ENCODE results near the gene ABAT. TPM values are rescaled to one million over a fixed set of nuclear protein-coding genes. Genes with fewer than 3 reads are reported as not detected.

Gene ABAT
- total RNA-seq, 4 donors from 2014 or later, result 9.0 to 16.9 (median 13.4) TPM

DNA sequence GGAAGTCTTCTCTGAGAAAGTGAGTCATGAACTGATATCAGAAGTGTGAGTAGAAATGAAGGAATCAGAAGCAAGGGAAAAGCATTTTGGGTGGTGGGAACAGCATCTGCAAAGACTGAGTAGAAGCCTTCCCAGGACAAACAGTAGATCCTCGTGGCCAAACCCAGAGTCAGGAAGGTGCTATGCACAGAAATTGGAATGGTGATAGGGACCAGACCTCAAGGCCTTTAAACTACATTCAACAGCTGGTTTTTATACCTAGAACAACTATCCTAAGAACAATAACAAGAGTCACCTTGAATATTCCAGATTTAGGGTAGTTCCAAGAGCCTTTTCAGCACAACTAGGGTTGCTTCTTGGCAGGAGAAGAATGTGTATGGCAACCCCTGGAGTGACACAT lies 15.3 kb downstream of the ABAT start:
- 77% methylated on average over 1 of the region's 1 CpG for WGBS
- DNase-seq (ENCODE audit: extremely low spot score), result no peak
- Histone ChIP-seq H3K27ac (replicated peaks in 1 of 4) (no peak overlapping the region), H3K27me3 (no peaks in the 10 kb centered on the region), H3K4me1 (peaks cover 0 to 3% (median 0%) of the 10 kb centered on the region in 4 donors), H3K36me3 (peaks cover 0 to 5% (median 0%) of the 10 kb centered on the region in 4 donors), H3K4me3 (no peak overlapping the region), H3K9me3 (peaks cover 0 to 16% (median 11%) of the 10 kb centered on the region in 4 donors)
- intact Hi-C loops (cut with DNase I), result no loop called here
- TF ChIP-seq, protein P1, sequence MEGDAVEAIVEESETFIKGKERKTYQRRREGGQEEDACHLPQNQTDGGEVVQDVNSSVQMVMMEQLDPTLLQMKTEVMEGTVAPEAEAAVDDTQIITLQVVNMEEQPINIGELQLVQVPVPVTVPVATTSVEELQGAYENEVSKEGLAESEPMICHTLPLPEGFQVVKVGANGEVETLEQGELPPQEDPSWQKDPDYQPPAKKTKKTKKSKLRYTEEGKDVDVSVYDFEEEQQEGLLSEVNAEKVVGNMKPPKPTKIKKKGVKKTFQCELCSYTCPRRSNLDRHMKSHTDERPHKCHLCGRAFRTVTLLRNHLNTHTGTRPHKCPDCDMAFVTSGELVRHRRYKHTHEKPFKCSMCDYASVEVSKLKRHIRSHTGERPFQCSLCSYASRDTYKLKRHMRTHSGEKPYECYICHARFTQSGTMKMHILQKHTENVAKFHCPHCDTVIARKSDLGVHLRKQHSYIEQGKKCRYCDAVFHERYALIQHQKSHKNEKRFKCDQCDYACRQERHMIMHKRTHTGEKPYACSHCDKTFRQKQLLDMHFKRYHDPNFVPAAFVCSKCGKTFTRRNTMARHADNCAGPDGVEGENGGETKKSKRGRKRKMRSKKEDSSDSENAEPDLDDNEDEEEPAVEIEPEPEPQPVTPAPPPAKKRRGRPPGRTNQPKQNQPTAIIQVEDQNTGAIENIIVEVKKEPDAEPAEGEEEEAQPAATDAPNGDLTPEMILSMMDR (IDR thresholded peaks at IDR 0.05), result no peak
- TF ChIP-seq EP300 (IDR thresholded peaks at IDR 0.05), result no peak
- no peak for TF ChIP-seq POLR2A (IDR thresholded peaks at IDR 0.05; ENCODE audit: low read depth)
- no peak for TF ChIP-seq POLR2AphosphoS5 (IDR thresholded peaks at IDR 0.05)

DNA sequence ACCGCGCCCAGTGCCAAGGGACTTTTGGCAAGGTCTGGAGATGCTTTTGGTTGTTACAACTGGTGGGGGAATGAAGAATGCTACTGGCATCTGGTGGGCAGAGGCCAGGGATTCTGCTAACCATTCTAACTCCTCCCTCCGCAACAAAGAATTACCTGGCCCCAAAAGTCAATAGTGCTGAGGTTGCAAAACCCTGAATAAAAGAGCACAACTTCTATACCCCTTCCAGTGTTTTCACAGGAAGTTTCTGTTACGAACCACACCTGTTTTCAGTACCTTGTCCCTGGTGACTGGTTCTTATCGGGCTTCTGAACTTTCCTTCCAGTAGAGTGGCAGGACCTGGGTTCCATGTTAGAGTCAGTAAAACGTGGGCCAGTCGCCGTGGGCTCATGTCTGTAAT lies 17.3 kb downstream of the ABAT start:
- Histone ChIP-seq H3K36me3 (peaks cover 0 to 12% (median 0%) of the 10 kb centered on the region in 4 donors), H3K27ac (replicated peaks in 1 of 4) (no peak overlapping the region), H3K4me1 (no peaks in the 10 kb centered on the region), H3K27me3 (no peaks in the 10 kb centered on the region), H3K9me3 (peaks cover 0 to 16% (median 11%) of the 10 kb centered on the region in 4 donors), H3K4me3 (no peak overlapping the region)
- DNase-seq (ENCODE audit: extremely low spot score), result no peak
- WGBS, result 88% methylated on average over 8 of the region's 8 CpGs
- intact Hi-C loops (cut with DNase I), result no loop called here
- no peak for TF ChIP-seq POLR2A (IDR thresholded peaks at IDR 0.05; ENCODE audit: low read depth)
- TF ChIP-seq EP300 (IDR thresholded peaks at IDR 0.05), result no peak
- no peak for TF ChIP-seq POLR2AphosphoS5 (IDR thresholded peaks at IDR 0.05)
- TF ChIP-seq, protein P1 (IDR thresholded peaks at IDR 0.05), result no peak

DNA sequence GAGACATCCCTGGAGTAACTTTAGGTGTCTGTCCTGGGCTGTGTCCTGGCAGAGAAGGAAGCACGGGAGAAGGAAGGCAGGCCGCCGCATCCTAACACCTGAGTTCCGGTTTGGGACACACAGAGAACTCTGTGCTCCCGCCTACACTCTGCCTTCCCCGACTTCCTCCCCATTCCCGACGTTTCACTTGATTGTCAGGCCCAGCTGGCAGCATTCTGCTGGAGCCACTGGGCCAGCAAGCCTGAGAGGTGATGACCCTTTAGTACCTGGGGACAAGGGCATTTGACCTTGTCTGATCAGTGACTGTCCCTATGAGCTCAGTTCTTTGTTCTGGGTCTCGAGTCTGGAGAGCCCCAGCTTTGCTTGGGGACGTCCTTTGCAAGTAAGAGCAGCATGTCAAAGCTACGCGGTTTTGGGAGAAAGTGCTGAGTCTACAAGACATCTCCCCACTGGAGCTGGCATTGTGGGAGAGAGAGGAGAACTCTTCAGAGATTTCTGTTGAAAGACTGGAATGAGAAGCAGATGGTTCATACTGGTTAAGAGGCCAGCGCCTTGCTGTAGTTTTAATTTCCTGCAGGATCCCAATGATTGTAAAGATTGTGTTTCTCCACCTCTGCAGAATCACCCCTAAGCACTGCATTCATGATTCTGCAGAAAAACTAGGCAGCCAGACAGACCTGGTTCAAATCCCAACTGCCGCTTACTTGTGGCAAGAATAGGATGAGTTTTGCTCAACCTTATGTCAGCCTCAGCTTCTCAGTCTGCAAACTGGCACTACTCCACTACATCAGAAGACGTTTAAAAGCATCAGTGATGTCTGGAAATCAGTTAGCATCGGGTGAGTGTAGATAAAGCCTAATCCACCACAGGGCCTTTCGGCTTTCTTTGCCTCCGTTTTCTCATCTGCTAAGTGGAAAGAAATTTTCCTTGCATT lies 20.6 kb downstream of the ABAT start:
- Histone ChIP-seq H3K4me1 (no peaks in the 10 kb centered on the region), H3K36me3 (peaks cover 0 to 14% (median 2%) of the 10 kb centered on the region in 4 donors), H3K27ac (replicated peaks in 1 of 4) (no peak overlapping the region), H3K27me3 (no peaks in the 10 kb centered on the region), H3K4me3 (no peak overlapping the region), H3K9me3 (peaks cover 0 to 5% (median 3%) of the 10 kb centered on the region in 4 donors)
- intact Hi-C loops (cut with DNase I), result no loop called here
- TF ChIP-seq, protein P1 (IDR thresholded peaks at IDR 0.05), result no peak
- no peak for TF ChIP-seq POLR2A (IDR thresholded peaks at IDR 0.05; ENCODE audit: low read depth)
- no peak for TF ChIP-seq POLR2AphosphoS5 (IDR thresholded peaks at IDR 0.05)
- TF ChIP-seq EP300 (IDR thresholded peaks at IDR 0.05), result no peak
- no peak for DNase-seq (ENCODE audit: extremely low spot score)
- 81% methylated on average over 18 of the region's 18 CpGs for WGBS

DNA sequence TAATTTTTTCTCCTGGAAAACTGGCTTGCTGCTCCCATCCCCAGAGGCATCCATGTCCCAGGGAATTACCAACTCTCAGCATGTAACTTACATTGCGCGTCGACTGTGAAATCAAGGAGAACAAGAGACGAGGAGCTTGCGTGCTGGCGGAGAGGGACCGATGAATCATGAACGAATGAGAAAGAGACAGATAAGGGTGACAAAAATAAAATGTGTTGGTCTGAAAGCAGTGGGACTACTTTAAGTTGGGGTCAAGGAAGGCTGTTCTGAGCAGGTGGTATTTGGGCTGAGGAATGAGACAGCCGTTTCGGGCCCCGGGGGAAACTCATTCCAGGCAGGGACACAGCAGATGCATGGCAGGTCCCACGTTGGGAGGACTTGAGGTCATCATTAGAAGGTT lies 22.5 kb downstream of the ABAT start:
- Histone ChIP-seq H3K9me3 (no peaks in the 10 kb centered on the region), H3K4me3 (no peak overlapping the region), H3K27me3 (no peaks in the 10 kb centered on the region), H3K27ac (replicated peaks in 1 of 4) (no peak overlapping the region), H3K4me1 (no peaks in the 10 kb centered on the region), H3K36me3 (peaks cover 0 to 14% (median 2%) of the 10 kb centered on the region in 4 donors)
- TF ChIP-seq, protein P1 (IDR thresholded peaks at IDR 0.05), result no peak
- TF ChIP-seq POLR2A (IDR thresholded peaks at IDR 0.05; ENCODE audit: low read depth), result no peak
- no peak for TF ChIP-seq EP300 (IDR thresholded peaks at IDR 0.05)
- no peak for TF ChIP-seq POLR2AphosphoS5 (IDR thresholded peaks at IDR 0.05)
- WGBS, result 84% methylated on average over 12 of the region's 12 CpGs
- intact Hi-C loops (cut with DNase I), result no loop called here
- DNase-seq (ENCODE audit: extremely low spot score), result no peak

Measured in esophagus muscularis mucosa (tissue), 4 donors.